ENCODE measurements around the gene SLX9. TPM values are rescaled to one million over a fixed set of nuclear protein-coding genes. Genes with fewer than 3 reads are reported as not detected.

Gene SLX9
- total RNA-seq, 2 donors from 2014 or later = 21.4 to 24.8 TPM

GRCh38 chr21:44984428-44984791 lies 44.6 kb downstream of the SLX9 start:
- WGBS = 68% methylated on average over 20 of the region's 20 CpGs
- Histone ChIP-seq H3K36me3 (no peaks in the 10 kb centered on the region), H3K4me1 (replicated peaks) (no peaks in the 10 kb centered on the region), H3K9me3 (no peaks in the 10 kb centered on the region), H3K27me3 (replicated peaks; ENCODE audit: insufficient read depth) (no peaks in the 10 kb centered on the region), H3K27ac (no peak overlapping the region), H3K4me3 (no peak overlapping the region)
- no peak for TF ChIP-seq CTCF (IDR thresholded peaks at IDR 0.05)
- no peak for TF ChIP-seq POLR2A (IDR thresholded peaks at IDR 0.05)
- no peak for TF ChIP-seq POLR2AphosphoS5 (IDR thresholded peaks at IDR 0.05)
- no peak for DNase-seq (ENCODE audit: low spot score)
- intact Hi-C loops (cut with DNase I) = no loop called here

DNA sequence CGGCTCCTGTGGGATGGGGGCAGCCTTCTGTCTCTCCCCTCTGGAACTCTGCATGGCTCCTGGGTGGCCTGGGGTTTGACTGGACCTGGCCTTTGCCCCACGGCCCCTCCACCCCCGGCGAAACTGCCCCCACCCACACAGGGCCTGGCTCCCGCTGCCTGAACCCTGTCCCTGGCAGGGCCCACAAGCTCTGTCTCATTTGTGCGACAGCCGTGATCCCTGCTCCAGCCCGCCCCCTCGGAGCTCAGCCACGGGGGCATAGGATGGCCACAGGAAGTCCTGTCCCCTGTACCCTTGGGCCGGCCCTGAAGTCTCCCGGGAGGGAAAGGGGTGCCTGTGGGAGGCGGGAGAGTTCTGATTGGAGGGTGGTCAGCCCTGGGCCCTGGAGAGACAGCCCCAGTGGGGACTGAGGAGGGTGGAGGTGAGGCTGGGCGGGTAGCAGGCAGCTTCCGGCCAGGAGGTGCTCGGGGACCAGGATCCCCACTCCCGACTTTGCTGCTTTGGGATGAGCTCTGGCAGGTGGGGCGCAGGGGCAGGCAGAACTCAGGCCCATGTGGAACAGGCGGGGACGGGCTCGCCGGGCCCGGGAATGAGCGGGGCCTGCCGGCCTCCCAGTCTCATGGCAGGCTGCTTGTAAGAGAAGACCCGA lies 45.1 kb downstream of the SLX9 start:
- no peaks in the 10 kb centered on the region for H3K4me1 ChIP-seq (replicated peaks)

GRCh38 chr21:44985441-44986401 lies 45.9 kb downstream of the SLX9 start:
- Histone ChIP-seq H3K4me1 (replicated peaks) (no peaks in the 10 kb centered on the region), H3K4me3 (no peak overlapping the region), H3K27me3 (replicated peaks; ENCODE audit: insufficient read depth) (no peaks in the 10 kb centered on the region), H3K36me3 (no peaks in the 10 kb centered on the region), H3K27ac (no peak overlapping the region), H3K9me3 (no peaks in the 10 kb centered on the region)
- DNase-seq (ENCODE audit: low spot score) = no peak
- 80% methylated on average over 26 of the region's 26 CpGs for WGBS
- intact Hi-C loops (cut with DNase I) = no loop called here
- TF ChIP-seq POLR2A (IDR thresholded peaks at IDR 0.05) (no peak), POLR2AphosphoS5 (IDR thresholded peaks at IDR 0.05) (no peak), CTCF (IDR thresholded peaks at IDR 0.05) (no peak)

More for the DNA sequence above, 45.1 kb downstream of the SLX9 start:
- no peak overlapping the region for H3K4me3 ChIP-seq
- no peaks in the 10 kb centered on the region for H3K36me3 ChIP-seq
- H3K27me3 ChIP-seq (replicated peaks; ENCODE audit: insufficient read depth) = no peaks in the 10 kb centered on the region
- no peak for TF ChIP-seq CTCF (IDR thresholded peaks at IDR 0.05)
- no peak for TF ChIP-seq POLR2A (IDR thresholded peaks at IDR 0.05)
- no peak for TF ChIP-seq POLR2AphosphoS5 (IDR thresholded peaks at IDR 0.05)
- intact Hi-C loops (cut with DNase I) = no loop called here
- no peak for DNase-seq (ENCODE audit: low spot score)
- 79% methylated on average over 17 of the region's 26 CpGs for WGBS
- H3K9me3 ChIP-seq = no peaks in the 10 kb centered on the region
- no peak overlapping the region for H3K27ac ChIP-seq

DNA sequence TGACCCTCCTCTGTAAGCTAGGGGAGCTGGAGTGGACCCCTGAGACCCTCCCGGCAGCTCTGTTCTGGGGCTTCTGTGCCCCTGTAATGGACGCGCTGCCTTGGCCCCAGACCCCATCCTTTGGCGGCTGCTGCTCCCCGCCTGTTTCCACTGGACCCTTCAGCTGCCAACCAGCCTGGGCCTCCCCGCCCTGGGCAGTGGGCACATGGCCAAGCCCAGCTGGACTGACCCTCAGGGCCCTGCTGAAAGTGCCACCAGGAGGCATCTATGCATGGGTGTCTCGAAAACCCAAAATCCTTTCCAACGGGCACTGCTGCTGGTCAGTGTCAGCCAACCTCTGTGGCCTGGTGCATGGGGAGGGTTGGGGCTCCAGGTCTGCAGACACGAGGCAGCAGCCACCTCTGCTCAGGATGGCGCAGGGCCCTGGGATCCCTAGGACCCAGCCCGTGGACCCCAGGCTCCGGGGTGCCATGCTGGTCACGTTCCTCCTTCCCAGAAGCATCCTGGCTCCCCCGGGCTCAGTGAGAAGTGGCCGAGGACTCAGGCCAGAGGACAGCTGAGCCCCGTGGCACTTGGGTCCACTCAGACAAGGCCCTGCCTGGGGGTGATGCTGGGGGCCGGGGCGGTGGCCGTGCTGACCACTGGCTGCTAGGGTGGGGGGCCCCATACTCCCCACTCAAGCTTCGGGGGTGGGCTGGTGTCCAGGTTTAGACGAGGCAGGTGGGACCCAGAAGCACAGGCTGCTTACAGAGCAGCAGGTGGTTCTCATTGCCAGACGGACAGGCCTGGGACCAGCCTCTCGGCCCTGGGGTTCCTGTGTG lies 46.9 kb downstream of the SLX9 start:
- TF ChIP-seq POLR2AphosphoS5 (IDR thresholded peaks at IDR 0.05) = no peak
- TF ChIP-seq CTCF (IDR thresholded peaks at IDR 0.05) = no peak
- no peak for TF ChIP-seq POLR2A (IDR thresholded peaks at IDR 0.05)
- 71% methylated on average over 20 of the region's 23 CpGs for WGBS
- no peaks in the 10 kb centered on the region for H3K9me3 ChIP-seq
- no peak overlapping the region for H3K4me3 ChIP-seq
- intact Hi-C loops (cut with DNase I) = no loop called here
- DNase-seq (ENCODE audit: low spot score) = no peak
- H3K4me1 ChIP-seq (replicated peaks) = no peaks in the 10 kb centered on the region
- no peak overlapping the region for H3K27ac ChIP-seq
- H3K27me3 ChIP-seq (replicated peaks; ENCODE audit: insufficient read depth) = no peaks in the 10 kb centered on the region
- no peaks in the 10 kb centered on the region for H3K36me3 ChIP-seq
